GM18867 (cell line): Measurements from ENCODE around the gene LINC00305.

Source experiments
- ATAC-seq: cut with Tn5 transposase; IDR thresholded peaks from one replicate; pipeline ENCODE4 v1.9.1; 2021; ENCODE audit warnings: mild to moderate bottlenecking, moderate library complexity; ENCODE audit not compliant: unreplicated experiment

Gene LINC00305

GRCh38 chr18:64148988-64149387 lies at the start of gene LINC00305:
TSS of gene LINC00305 (minus strand) at chr18:64149088.
- no peak for ATAC-seq

- ATAC-seq = no peak
Observed at GRCh38 chr18:64191069-64191468, 42.2 kb upstream of the LINC00305 start.

- no peak for ATAC-seq
Observed at GRCh38 chr18:64185987-64186386, 37.1 kb upstream of the LINC00305 start.

GRCh38 chr18:64183665-64184064 lies 34.8 kb upstream of the LINC00305 start:
- no peak for ATAC-seq

GRCh38 chr18:64180617-64181016 lies 31.7 kb upstream of the LINC00305 start:
- no peak for ATAC-seq

- ATAC-seq = no peak
Observed at GRCh38 chr18:64180171-64180570, 31.3 kb upstream of the LINC00305 start.

GRCh38 chr18:64179556-64180080 lies 30.7 kb upstream of the LINC00305 start:
- ATAC-seq = no peak

DNA sequence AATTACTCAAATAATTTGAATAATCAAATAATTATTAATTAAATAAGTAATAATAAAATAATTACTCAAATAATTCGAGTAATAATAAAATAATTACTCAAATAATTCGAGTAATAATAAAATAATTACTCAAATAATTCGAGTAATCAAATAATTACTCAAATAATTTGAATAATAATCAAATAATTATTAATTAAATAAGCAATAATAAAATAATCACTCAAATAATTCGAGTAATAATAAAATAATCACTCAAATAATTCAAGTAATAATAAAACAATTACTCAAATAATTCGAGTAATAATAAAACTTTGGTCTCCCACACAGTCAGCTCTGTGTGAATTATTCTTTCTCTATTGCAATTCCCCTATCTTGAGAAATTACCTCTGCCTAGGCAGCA lies 30.0 kb upstream of the LINC00305 start:
- no peak for ATAC-seq

- no peak for ATAC-seq
Observed at GRCh38 chr18:64175432-64175831, 26.5 kb upstream of the LINC00305 start.

- no peak for ATAC-seq
Observed at GRCh38 chr18:64171576-64171975, 22.7 kb upstream of the LINC00305 start.

- ATAC-seq = no peak
Observed at GRCh38 chr18:64167408-64167925, 18.6 kb upstream of the LINC00305 start.

DNA sequence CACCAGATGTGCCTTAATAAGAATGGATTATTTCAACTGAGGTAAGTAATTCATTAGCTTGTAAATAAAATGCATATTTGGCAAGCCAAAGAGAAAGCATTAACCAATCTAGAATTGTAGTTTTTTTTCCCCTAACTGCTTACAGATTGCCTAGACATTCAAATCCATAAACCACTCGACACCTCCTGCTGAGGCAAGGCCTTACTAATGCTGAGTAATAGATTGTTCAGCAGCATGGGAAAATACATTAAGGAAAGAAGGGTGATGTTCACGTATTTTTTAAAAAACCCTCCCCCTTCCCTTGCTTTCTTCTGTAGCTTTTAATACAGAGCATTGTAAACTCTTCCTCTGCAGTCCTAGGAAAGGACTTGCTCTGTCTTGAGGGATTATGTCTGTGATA lies 17.0 kb upstream of the LINC00305 start:
- no peak for ATAC-seq

DNA sequence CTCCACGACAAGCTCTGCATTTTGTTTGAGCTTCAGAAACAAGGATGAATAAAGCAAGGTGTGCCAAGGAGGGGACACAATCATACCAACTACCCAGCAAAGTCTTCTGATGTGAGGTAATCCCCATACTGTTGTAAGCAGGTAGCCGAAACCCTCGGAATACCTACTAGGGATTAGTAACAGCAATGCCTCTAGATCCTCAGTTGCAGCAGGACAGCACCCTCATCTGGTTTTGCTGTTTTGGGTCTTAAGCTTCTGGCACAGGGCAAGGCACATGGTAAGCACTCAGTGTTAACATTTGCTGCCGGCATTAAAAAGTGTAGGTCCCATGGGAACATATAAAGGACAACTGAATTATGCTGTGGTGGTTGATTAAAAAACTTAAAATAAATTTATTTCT lies 16.0 kb upstream of the LINC00305 start:
- ATAC-seq = no peak

DNA sequence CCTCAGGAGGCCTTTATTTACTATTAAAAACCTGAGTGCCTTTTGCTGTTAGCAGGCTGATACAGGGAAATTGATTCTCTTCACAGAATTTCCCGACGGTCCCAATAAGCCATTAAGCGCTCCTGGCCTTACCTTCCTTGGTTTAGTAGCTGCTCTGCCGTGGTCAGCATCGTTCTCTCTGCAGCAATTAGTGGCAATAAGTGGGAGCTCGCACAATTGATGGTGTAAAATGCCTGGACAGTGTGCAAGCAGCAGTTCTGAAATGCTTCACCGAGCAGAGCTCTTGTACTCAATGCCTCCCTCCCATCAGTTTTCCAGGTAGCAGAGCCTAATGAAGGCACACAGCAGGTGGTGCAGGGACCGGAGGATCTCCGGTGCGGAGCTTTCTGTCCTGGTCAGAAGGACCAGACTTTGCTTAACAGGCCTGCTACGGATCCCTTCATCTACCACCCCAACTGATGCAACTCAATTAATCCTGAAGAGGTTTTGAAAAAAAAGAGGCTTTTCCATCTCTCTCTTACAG lies 1.1 kb upstream of the LINC00305 start:
- ATAC-seq = no peak

GRCh38 chr18:64142904-64143303 lies 6.0 kb downstream of the LINC00305 start:
- no peak for ATAC-seq

- ATAC-seq = no peak
Observed at GRCh38 chr18:64137914-64138313, 11.0 kb downstream of the LINC00305 start.

DNA sequence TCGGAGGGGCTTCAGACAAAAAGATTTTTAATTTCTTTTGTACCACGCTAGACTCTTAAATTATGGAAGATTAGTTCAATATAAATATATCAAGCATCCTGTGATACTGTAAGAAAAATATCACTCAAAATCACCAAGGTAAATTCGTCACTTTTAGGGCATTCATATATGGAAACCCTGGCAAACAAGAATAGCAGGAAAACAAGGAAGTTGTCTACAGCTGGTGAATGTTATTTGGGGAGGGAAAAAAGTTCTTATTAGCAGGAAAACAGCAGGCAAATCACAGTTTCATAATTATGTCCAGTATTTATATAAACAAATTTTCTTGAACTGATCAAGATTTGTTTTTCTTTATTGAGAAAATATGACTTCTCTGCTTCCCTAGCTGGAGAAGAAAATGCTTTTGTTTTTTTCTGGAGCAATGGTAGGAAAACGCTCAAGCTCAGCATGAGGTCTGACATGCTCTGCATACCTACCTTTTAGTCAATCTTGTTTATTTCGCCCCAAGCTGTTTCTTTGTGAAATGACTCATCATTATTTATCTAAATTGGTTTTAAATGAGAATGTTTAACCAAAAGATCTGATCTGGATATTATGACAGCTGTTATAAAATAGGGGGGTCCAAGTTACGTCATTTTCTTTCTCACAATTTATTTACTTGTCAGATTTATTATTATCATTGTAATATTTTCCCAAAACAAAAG lies 14.7 kb downstream of the LINC00305 start:
- no peak for ATAC-seq

GRCh38 chr18:64132871-64133270 lies 16.0 kb downstream of the LINC00305 start:
- no peak for ATAC-seq

GRCh38 chr18:64131314-64131713 lies 17.6 kb downstream of the LINC00305 start:
- no peak for ATAC-seq

GRCh38 chr18:64127172-64127571 lies 21.7 kb downstream of the LINC00305 start:
- ATAC-seq = peak; percentile 80

- ATAC-seq = no peak
Observed at GRCh38 chr18:64119916-64120315, 29.0 kb downstream of the LINC00305 start.

- no peak for ATAC-seq
Observed at GRCh38 chr18:64118406-64118805, 30.5 kb downstream of the LINC00305 start.
